GM12864 (cell line): ENCODE data around the gene RBBP7.
A peak's percentile ranks its signal among the peaks of the same experiment; 100 is the strongest.

ENCODE experiments used
- DNase-seq: peaks from one replicate; pipeline ENCODE4 v3.0.0-alpha.2; 2011; ENCODE audit warnings: low read depth
- H3K4me3 ChIP-seq: 2 replicates; pipeline ENCODE4 v1.5.1; 2011; ENCODE audit warnings: mild to moderate bottlenecking, low read depth, low read length, control low read depth
- TF ChIP-seq, protein P1 (sequence below): IDR thresholded peaks from 2 replicates; pipeline ENCODE4 v1.5.1; 2011; ENCODE audit warnings: low read depth, mild to moderate bottlenecking, moderate library complexity, low read length, control low read depth, inconsistent platforms; ENCODE audit errors: missing control alignments

RBBP7 gene

DNA sequence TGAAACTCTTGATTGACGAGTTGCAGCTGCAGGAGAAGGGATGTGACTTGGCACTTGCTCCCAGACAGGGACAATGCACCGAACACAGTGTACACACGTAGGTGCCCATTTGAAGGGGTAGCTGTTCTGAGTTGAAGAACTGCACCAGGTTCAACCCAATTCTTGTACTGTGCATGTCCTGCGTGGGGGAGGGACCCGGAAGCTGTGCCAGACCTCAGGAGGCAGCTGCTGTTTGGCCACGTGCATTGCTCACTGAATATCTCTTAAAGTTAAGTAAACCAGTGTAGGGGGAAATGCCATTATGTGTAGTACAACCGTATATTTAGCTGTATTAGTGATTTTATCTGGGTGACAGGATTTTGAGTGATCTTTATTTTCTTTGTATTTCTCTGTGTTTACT, 12.0 kb upstream of the RBBP7 start:
- no peak for DNase-seq
- H3K4me3 ChIP-seq, result no peak overlapping the region; the same call in 1 of the 2 replicates
- TF ChIP-seq, protein P1, sequence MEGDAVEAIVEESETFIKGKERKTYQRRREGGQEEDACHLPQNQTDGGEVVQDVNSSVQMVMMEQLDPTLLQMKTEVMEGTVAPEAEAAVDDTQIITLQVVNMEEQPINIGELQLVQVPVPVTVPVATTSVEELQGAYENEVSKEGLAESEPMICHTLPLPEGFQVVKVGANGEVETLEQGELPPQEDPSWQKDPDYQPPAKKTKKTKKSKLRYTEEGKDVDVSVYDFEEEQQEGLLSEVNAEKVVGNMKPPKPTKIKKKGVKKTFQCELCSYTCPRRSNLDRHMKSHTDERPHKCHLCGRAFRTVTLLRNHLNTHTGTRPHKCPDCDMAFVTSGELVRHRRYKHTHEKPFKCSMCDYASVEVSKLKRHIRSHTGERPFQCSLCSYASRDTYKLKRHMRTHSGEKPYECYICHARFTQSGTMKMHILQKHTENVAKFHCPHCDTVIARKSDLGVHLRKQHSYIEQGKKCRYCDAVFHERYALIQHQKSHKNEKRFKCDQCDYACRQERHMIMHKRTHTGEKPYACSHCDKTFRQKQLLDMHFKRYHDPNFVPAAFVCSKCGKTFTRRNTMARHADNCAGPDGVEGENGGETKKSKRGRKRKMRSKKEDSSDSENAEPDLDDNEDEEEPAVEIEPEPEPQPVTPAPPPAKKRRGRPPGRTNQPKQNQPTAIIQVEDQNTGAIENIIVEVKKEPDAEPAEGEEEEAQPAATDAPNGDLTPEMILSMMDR, result no peak

GRCh38 chrX:16876696-16877095, 6.5 kb upstream of the RBBP7 start:
- no peak for DNase-seq
- TF ChIP-seq, protein P1, result no peak
- H3K4me3 ChIP-seq, result no peak overlapping the region

GRCh38 chrX:16874458-16875095, 4.4 kb upstream of the RBBP7 start:
- DNase-seq, result no peak
- TF ChIP-seq, protein P1, result no peak
- H3K4me3 ChIP-seq, result no peak overlapping the region

- DNase-seq, result no peak
Observed at GRCh38 chrX:16873106-16873505, 2.9 kb upstream of the RBBP7 start.

DNA sequence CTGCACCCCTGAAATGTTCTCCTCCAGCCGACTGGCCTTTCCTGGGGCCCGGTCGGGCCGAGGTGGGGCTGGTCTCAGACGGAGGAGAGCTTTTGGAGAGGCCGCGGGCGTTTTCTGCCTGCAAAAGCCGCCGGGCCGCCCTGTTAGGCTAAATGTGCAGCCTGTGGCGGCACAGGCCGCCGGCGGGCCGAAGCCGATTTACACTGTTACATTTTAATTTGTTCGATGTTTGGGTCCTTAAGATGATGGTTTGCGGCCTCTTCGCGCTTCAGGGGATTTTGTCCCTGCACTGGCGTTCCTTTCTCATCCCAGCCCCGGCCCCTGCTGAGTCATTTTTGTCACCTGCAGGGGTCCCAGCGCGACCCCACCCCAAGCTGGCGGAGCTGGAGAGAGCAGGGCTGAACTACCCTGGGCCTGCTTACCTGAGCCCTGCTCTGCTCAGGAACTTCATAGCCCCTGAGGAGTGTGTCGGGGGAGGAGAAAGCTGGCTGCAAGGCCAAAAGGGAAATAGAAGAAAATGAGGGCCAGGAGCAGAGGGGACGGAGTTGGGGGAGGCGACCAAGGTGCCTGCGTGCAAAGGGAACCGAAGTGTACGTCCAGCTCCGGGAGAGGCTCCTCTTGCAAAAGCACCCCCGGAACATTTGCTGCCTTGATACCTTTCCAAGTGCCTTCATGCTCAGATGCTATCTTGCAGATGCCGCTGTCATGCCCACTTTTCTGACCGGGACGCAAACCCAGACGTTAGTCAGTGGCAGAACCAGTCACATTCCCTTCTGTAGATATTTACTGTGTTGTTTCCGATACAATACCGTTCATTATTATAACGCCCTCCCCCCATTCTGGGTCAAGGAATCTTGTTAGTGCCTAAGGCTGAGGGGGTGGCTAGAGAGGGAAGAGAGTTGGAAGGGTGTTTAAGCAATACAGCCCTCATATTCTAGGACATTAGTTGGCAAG, 977 bp upstream of the RBBP7 start:
- DNase-seq, result no peak
- H3K4me3 ChIP-seq, result peak overlapping the region; percentile 59
- TF ChIP-seq, protein P1, result no peak

More at GRCh38 chrX:16873106-16873505, 2.9 kb upstream of the RBBP7 start:
- TF ChIP-seq, protein P1, result no peak
- no peak overlapping the region for H3K4me3 ChIP-seq

- DNase-seq, result no peak
- TF ChIP-seq, protein P1, result no peak
- H3K4me3 ChIP-seq, result peak overlapping the region; percentile 83
Observed at GRCh38 chrX:16869393-16870094, 618 bp downstream of the RBBP7 start.
